NCI-H146 (cell line): ENCODE results near the gene GALNT10.
"Not testable (repeated sequence)": the region's sequence is repeated elsewhere in the genome, so short reads cannot be mapped to it uniquely, and the experiment has no call there.

ENCODE experiments used
- DNase-seq: peaks from one replicate; lab custom pipeline; 2025; lab: John Stamatoyannopoulos, UW

Gene GALNT10

DNA sequence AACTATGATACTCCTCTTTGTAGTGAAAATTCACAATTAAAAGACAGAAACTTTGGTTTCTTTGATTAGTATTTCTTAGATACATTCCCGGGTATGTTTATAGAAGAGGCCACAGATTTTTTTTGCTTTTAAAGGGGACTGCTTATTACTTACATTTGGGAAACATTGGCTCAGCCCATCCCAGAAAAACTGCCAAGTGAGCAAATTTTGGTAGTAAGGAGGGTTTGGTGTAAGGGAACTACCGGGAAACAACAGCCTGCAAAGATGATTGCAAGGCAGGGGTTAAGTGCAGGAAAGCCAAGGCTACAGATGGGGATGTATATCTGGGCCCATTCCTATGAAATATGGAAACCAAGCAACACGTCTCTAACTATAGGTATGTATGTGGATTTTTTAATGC lies 166.4 kb downstream of the GALNT10 start:
- no peak for DNase-seq

DNA sequence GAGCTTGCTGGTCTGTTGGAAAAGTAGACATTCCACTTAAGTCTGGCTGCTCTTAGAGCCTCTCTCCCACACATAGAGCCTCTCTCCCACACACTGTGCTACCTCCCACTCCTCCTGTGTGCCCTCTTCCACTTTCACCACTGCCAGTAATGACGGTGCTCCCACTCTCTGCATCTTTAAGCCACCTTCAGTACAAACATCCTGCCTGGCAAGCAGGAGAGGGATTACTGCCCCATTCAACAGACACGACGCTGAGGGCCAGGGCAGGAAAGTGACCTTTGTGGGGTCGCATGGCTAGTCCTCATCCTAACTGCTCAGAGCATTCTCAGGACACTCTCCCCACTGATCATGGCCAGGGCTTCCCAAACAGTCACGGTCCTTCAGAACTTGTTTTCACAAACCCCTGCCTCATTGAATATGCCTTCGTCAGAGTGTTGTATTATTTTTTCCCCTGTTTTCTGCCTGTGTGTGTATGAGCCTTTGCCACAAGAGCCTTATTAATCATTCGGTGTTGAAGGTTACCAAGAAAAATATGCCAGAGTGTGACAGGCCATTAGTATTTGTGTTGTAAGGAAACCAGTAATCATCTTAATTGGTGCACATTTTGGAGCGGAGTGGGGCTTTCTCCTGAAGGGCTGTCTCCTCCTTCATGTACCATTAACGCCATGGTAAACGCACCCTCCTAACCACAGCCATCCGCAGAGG lies 168.1 kb downstream of the GALNT10 start:
- DNase-seq, result no peak

DNA sequence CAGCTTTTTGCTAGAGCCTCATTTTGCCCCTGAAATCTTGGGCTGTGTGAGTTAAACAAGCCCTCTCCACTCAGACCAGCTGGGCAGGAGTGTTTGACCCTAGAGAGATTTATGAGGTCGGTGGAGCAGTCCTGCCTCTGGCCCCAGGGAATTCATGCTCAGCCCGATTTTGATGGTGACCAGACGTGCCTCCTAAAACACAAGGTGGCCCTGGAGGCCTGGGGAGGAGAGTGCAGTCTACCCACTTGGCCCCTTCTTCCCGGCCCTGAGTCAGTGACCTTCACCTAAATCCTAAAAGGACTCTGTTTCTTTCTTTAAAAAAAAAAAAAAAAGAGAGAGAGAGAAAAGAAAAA lies 168.7 kb downstream of the GALNT10 start:
- DNase-seq, result no peak

DNA sequence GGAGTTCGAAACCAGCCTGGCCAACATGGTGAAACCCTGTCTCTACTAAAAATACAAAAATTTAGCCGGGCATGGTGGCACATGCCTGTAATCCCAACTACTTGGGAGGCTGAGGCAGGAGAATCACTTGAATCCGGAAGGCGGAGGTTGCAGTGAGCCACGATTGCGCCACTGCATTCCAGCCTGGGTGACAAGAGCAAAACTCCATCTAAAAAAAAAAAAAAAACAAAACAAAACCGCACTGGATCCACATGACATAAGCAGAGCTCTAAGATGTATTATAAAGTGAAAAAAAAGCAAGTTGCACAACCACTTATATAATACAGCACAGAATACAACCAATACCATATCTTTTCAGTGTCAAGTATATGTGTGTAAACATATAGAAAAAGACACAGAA lies 169.7 kb downstream of the GALNT10 start:
- DNase-seq, result not testable (repeated sequence)

DNA sequence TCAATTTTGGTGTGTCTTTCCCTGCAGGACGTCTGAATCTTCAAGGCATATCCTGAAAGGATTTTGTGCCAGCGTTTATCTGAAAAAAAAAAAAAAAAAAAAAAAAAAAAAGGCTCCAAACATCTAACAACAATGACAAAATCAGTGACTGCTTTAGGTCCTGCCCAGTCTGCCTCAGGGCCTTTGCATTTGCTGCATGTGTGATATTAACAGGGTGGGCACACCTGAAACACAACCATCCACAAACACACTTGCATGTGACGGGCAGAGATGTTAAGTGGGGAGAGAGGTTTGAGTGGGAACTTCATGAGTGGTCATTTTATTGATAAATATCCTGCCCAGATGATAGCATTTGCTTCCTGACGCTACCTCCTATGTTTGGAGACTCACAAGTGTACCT lies 172.9 kb downstream of the GALNT10 start:
- DNase-seq, result no peak

DNA sequence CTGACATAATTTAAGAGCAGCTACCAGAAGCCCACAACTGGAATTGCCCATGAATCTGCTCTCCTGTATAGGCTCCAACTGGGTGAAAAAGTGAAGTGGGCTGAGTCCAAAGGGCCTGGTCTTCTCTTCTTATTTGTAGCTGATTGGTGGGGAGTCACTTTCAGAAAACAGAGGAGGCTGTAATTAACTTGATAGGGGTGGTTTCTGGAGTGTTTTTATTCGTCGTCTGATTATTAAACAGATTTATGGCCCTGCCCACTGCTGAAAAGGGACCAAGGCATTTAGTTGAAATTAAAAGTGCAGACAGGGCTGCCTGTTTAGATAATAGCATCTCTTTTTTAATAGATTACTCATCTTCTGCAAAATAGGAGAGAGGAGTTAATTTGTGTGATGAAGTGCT lies 174.2 kb downstream of the GALNT10 start:
- DNase-seq, result no peak

DNA sequence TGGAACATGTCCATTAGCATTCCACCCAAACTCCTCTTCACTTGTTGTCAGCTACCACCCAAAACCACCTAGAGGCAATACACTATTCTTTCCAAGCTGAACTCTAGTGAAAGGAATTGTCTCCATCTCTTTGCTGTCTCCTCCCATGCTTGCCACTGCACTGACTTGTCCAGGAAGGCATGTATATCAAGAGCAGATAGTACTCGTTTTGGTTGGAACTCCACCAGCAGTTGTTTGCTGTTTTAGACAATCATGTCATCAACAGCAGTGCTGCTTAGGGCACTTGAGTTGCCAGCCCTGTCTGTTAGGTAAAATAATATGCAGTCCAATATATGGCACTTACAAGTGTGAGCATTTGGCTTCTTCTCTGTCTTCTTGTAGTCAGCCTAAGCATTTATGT lies 175.3 kb downstream of the GALNT10 start:
- DNase-seq, result no peak

DNA sequence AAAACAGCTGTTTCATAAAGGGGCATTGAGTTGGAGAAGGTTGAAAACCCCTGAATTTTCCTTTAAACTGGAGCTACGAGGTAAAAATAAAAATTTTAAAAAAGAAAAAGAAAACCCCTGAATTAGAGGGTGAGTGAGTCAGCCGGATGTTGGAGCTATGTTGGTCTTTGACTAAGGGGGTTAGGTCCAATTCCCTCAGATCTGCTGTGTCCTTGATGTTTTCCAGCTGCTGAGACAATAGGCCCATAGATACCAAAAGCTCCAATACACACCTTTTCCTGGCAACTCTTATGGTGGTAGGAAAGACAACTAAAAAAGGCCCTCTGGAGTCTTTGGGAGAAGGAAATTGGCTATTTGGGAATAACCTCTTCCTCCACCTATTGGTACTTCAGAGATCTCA lies 175.8 kb downstream of the GALNT10 start:
- no peak for DNase-seq

DNA sequence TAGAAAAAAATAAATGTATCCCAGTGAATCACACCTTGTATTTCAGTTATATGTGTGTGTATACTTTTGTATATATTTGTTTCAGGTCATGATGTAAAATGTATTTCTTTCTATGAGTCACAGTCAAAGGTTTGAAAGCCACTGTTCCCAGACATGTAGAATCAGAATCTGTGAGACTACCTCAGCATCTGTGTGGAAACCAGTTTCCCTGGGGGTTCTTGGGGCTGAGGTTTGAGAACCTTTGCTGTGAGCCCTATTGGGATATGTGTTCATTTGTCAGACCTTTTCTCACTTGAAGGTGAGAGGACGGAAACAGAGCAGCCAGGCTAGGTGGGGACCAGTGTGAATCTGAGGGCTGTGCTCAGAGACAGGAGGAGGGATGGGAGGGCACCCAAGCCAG lies 176.6 kb downstream of the GALNT10 start:
- DNase-seq, result no peak

DNA sequence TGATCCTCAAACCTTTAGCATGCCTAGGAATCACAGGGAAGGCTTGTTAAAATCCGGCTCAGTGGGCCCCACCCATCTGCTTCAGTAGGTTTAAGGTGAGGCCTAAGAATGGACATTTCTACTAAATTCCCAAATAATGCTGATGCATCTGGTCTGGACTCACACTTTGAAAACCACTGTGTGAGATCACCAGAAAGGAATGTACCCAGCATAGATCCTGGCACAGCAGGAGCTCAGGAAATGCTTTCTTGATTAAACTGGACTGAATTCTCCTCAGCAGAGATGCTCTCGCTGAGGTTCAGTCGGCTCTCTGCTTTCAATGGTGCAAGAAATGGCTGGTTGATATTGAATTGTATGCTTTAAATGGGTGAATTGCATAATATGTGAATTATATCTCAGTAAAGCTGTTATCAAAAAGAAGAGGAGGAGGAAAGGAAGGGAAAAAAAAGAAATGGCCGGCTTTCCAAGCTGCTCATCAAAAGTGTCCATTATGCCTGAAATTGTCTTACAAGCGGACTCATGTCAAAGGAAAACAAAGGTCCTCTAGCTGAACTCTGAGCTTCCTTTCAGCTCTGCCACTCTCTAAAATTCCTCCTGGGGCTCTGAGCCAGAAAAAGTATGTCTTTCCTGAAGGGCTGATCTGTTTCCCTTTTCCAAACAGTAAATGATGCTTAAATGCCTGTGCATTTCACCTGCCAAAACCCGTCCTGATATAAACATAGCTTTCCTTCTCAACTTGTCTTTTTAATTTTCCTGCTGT lies 177.7 kb downstream of the GALNT10 start:
- peak; percentile 38 for DNase-seq

DNA sequence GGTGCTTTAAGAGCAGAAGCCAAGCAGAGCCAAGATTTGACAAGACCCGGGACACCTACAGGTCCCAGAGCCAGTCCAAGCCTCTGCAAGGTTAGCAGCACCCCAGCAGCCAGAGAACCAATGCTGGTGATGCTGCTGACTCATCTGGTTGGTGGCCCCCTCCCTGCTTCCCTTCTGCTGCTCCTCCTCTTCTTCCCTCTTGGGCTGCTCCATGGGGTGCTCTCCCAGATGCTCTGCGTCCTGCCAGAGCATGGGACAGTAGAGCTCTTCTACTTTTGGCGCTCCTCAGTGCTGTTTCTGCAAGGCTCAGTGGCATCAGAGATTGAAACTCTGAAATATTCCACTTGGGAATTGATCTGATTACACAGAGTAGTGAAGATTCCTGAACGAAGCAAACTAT lies 179.1 kb downstream of the GALNT10 start:
- DNase-seq, result no peak

DNA sequence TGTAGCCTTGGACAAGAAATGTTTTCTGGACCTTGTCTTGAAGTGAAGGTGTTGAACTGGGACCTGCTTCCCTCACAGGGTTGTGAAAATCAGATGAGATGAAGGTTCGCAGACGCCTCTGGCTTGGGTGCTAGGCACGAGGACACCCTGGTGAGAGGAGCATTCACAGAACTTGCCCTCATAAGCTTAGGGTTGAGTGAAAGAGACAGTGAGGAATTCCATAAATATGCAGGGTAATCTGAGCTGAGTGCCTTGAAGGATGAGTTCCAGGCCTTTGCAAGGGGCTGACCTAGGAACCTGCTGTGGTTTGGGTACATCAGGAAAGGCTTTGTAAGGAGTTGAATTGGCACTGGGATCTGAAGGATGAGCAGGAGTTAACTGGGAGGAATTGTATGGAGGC lies 179.6 kb downstream of the GALNT10 start:
- no peak for DNase-seq

DNA sequence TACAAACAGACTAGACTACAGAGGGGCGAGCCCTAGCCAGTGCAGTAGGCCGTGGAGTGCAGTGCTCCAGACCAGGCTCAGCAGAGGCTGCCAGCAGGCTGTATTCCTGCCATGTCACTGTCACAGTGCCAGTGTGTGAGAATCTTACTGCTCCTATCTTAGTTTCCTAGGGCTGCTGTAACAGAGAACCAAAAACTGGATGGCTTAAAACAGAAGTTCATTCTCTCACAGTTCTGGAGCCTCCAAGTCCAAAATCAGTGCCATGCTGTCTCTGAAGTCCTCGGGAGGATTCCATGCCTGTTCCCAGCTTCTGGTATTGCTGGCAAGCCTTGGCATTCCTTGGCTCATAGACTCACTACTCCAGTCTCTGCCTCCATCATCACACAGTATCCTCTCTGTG lies 180.3 kb downstream of the GALNT10 start:
- no peak for DNase-seq

DNA sequence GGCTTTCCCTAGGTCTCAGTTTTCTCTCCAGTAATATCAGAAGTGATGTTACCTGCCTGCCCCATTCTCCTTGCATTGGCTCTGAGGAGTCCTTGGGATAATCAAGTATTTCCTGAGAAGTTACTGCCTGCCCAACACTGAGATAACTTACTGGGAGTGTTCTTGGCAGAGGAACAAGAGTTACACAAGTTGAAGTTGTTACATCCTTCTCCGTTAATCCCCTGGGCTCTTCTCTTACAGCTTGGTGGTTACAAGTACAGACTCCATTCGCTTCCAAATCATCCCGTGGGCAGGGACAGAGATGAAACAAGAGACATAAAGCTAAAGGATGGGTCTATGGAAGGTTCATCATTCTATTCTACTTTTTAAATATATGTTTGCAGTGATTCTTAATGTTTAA lies 181.2 kb downstream of the GALNT10 start:
- no peak for DNase-seq

DNA sequence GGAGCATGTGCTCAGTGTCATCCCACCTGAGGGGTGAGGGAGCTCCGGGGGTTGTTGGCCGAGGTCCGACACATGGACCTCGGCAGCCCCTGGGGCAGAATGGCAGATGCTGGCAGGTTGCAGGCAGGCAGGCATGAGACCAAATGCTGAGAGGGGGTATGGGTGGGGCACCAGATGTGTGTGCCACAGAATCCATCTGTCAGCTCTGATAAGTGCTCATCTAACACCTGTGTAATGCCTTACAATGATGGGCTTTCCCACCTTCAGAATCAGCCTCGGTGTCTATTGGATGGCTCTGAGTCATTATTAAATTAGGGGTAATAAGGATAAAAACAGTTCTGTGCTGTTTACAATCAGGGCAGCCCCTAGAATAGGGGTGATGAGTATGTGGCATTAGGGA lies 182.1 kb downstream of the GALNT10 start:
- DNase-seq, result no peak

DNA sequence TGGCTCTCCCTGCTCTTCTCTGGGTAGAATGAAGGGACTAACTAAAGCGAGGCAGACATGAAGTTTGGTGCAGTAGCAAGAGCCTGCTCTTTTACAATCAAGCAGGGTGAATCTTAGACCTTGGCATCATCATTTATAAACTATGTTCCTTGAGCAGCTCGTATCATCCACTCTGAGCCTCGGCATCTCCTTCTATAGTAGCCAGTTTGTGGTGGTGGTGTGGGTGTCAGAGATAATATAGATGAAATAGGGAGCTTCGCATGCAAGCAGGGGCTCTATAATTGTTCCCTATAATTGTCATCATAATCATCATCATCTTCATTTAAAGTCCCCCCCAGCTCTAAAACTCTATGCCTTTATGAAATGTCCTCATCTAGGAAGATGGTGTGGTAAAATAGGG lies 182.8 kb downstream of the GALNT10 start:
- DNase-seq, result no peak

DNA sequence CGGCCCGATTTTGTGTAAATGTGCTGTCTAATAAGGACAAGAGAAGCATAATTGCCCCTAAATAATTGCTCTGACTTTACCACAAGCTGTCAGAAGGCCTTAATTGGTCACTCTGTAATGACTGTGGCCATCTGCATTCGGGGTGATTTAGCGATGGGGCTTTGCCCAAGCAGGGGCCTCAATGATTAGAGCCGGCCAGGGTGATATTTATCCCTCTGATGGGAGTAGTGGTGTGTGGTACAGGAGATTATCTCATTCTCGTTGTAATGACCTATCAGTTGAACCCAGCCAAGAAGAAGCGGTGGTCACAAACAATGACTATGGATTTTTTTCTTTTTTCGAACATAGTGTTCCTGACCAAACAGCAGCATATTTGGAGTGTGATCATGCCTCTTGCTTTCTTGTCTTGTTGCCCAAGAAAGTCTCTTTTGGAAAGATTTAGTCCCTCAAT lies 183.2 kb downstream of the GALNT10 start:
- peak; percentile 55 for DNase-seq

DNA sequence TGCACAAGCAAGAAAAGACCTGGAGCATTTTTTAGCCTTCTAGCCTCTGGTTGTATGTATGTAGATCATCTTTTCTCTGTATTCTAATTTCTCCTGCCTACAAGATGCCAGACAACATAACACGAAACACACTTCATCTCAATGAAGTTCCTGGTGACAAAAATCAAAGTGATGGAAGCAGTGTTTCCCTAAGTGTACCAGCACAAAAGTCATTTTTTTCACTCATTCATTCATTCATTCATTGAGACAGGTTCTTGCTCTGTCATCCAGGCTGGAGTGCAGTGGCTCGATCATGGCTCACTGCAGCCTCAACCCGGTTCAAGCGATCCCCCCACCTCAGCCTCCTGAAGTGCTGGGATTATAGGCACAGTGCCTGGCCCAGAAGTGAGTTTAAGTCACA lies 183.7 kb downstream of the GALNT10 start:
- DNase-seq, result no peak

DNA sequence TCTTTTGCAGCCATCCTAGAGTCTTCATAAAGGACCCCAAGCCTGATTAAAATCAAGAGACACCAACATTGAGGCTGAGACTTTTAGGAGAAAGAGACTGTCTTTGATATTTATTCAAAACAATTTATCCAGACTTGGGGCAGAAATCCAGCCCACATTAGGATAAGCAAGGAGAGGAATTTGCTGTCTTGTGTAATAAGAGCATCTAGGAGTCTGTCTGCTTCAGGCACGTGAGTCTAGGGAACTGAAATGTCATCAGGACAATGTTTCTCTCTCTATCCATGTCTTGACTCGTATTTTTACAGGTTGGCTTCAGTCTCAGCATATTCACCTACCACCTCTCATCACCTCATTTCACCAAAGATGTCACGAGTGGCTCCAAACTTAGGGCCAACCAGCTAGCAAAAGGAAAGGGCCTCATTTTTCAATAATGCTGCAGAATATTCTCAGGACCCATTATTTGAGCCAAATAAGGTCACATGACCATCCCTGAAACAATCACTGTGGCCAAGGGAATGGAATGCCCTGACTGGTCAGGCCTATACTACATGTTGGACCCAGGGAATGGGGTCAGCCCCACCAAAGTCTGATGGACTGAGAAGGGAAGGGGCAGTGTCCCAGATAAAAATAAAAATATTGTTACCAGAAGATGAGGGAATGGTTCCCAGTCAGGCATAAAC lies 184.9 kb downstream of the GALNT10 start:
- no peak for DNase-seq

DNA sequence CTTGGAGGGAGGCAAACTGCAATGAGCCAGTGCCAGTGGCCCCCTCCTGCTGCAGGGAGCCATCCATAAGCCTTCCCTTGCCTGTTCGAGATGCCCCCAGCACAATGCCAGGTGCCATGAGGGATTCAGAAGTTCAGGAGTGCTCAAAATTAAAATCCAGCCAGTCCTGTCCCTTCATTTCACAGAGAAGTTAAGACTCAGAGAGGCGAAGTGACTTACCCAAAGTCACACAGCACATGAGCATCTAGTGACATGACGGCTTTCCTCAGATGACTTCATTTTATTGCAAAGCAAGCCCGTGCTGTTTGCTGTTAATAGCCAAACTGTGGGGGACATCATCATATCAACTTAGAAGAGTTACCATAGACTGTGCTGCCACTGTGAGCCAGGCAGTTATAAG lies 185.9 kb downstream of the GALNT10 start:
- DNase-seq, result no peak

DNA sequence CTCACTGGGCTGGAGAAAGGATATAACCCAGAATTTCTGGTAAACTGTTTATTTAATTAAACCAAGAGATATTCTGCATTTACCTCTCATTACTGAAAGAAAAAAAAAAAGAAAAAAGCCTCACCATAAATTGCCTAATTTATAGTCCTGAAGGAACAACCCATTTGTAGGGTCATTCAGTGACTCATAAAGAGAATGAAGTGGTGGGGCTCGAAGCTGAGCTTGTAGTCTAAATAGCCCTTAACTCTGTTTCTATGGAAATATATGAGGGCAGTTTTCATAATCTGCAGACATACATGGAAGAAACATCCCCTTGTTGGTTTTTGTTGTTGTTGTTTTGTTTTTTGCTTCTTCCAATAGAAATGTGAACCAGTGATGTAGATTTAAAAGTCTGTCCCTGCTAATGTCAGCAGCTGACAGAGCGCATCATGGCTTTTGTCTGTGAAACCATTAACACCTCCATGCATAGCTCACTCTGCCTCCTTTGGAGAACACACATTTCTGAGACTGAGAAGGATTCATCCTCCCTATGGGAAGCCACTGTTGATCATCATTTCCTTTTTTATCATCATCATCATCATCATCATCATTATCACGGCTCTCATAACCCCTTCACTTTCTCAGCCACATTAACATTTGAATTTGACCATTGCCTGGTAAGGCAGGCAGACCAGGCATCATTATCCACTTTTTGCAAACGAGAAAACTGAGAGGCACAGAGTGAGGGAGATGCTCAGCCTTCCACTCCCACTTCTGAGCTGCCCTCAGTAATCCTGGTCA lies 187.4 kb downstream of the GALNT10 start:
- no peak for DNase-seq

DNA sequence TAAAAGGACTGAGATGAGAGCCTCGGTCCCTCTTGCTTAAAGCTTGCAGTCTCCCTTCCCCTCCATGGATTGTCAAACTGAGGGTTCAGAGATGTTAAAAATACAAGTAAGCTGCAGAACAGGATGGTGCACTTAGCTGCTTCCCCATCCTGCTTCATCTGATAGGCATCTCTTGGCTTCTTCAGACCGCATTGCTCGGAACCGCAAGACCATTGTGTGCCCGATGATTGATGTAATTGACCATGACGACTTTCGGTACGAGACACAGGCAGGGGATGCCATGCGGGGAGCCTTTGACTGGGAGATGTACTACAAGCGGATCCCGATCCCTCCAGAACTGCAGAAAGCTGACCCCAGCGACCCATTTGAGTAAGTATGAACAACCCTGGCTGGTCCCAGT lies 189.7 kb downstream of the GALNT10 start:
- DNase-seq, result no peak
